Measurements from ENCODE around the gene ADAMTS12. TPM values are rescaled to one million over a fixed set of nuclear protein-coding genes. Genes with fewer than 3 reads are reported as not detected.
"Not testable (repeated sequence)": the region's sequence is repeated elsewhere in the genome, so short reads cannot be mapped to it uniquely, and the experiment has no call there.

The ADAMTS12 gene
- total RNA-seq, 1 donor from 2014 or later = 32.9 TPM

DNA sequence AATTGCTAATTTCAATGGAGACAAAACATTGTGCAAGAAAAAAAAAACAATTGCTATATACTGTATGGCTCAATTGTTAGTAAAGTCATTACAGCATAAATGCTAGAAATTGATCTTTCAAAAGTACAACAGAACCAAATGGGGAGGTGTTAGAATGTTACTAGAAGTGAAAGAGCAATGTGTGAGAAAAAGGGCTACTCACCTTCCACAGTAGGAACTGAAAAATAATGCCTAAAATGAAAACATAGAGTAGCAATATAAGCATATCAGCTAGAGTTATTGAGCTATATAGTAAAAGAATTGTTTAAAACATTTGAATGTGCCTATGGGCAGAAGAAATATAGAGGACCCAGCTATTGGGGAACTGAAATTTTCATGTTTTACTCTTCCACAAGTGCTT lies 33.5 kb upstream of the ADAMTS12 start:
- peaks cover 1% of the 10 kb centered on the region for H3K4me1 Mint-ChIP-seq (ENCODE audit: low read depth)
- H3K4me3 Mint-ChIP-seq (ENCODE audit: unreplicated experiment) = no peak overlapping the region
- H3K36me3 Mint-ChIP-seq (ENCODE audit: low read depth) = no peaks in the 10 kb centered on the region
- H3K27ac Mint-ChIP-seq (ENCODE audit: unreplicated experiment) = no peak overlapping the region
- no peaks in the 10 kb centered on the region for H3K9me3 Mint-ChIP-seq (ENCODE audit: low read depth)
- DNase-seq (ENCODE audit: low spot score) = no peak
- no peaks in the 10 kb centered on the region for H3K27me3 Mint-ChIP-seq (ENCODE audit: low read depth)
- TF ChIP-seq, protein P1, sequence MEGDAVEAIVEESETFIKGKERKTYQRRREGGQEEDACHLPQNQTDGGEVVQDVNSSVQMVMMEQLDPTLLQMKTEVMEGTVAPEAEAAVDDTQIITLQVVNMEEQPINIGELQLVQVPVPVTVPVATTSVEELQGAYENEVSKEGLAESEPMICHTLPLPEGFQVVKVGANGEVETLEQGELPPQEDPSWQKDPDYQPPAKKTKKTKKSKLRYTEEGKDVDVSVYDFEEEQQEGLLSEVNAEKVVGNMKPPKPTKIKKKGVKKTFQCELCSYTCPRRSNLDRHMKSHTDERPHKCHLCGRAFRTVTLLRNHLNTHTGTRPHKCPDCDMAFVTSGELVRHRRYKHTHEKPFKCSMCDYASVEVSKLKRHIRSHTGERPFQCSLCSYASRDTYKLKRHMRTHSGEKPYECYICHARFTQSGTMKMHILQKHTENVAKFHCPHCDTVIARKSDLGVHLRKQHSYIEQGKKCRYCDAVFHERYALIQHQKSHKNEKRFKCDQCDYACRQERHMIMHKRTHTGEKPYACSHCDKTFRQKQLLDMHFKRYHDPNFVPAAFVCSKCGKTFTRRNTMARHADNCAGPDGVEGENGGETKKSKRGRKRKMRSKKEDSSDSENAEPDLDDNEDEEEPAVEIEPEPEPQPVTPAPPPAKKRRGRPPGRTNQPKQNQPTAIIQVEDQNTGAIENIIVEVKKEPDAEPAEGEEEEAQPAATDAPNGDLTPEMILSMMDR (IDR thresholded peaks at IDR 0.05) = no peak

DNA sequence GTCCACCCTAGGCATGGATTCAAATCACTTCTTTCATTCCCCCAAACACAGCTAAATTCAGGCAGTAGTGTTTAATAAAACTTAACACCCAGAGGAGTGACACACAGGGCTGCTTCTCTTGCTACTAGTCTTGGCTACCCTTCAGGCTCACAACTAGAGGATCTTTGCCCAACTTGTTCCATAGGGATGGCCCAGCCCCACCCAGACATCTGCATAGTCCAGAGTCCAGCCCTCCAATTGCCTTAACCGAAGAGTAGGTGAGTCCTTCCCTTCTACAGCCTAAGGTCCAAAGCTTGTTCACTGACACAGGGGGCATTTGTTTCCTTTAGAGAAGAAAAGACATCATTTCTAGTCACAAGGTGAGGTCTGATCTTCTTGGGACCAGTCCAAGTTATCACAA lies 29.2 kb upstream of the ADAMTS12 start:
- no peak overlapping the region for H3K4me3 Mint-ChIP-seq (ENCODE audit: unreplicated experiment)
- H3K4me1 Mint-ChIP-seq (ENCODE audit: low read depth) = peaks cover 3% of the 10 kb centered on the region
- H3K9me3 Mint-ChIP-seq (ENCODE audit: low read depth) = peaks cover 26% of the 10 kb centered on the region
- H3K27me3 Mint-ChIP-seq (ENCODE audit: low read depth) = no peaks in the 10 kb centered on the region
- no peak for DNase-seq (ENCODE audit: low spot score)
- TF ChIP-seq, protein P1 (IDR thresholded peaks at IDR 0.05) = no peak
- H3K27ac Mint-ChIP-seq (ENCODE audit: unreplicated experiment) = no peak overlapping the region
- peaks cover 2% of the 10 kb centered on the region for H3K36me3 Mint-ChIP-seq (ENCODE audit: low read depth)

DNA sequence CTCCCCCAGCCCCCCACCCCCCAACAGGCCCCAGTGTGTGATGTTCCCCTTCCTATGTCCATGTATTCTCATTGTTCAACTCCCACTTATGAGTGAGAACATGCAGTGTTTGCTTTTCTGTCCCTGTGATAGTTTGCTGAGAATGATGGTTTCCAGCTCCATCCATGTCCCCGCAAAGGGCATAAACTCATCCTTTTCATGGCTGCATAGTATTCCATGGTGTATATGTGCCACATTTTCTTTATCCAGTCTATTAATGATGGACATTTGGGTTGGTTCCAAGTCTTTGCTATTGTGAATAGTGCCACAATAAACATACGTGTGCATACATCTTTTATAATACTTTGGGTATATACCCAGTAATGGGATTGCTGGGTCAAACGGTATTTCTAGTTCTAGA lies 23.1 kb upstream of the ADAMTS12 start:
- not testable (repeated sequence) for H3K4me3 Mint-ChIP-seq (ENCODE audit: unreplicated experiment); H3K36me3 Mint-ChIP-seq (ENCODE audit: low read depth); H3K4me1 Mint-ChIP-seq (ENCODE audit: low read depth); H3K27me3 Mint-ChIP-seq (ENCODE audit: low read depth); DNase-seq (ENCODE audit: low spot score); H3K27ac Mint-ChIP-seq (ENCODE audit: unreplicated experiment)
- H3K9me3 Mint-ChIP-seq (ENCODE audit: low read depth) = peaks cover 42% of the 10 kb centered on the region

DNA sequence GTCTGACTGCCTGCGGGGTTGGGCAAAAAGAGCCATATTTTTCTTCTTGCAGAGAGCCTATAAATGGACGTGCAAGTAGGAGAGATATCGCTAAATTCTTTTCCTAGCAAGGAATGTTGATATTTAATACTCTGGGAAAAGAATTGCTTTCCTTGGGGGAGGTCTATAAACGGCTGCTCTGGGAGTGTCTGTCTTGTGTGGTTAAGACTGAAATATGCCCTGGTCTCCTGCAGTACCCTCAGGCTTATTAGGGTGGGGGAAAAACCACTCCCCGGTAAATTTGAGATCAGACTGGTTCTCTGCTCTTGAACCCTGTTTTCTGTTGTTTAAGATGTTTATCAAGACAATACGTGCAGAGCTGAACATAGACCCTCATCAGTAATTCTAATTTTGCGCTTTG lies 14.5 kb upstream of the ADAMTS12 start:
- Mint-ChIP-seq H3K9me3 (ENCODE audit: low read depth) (peaks cover 40% of the 10 kb centered on the region), H3K36me3 (ENCODE audit: low read depth) (peaks cover 14% of the 10 kb centered on the region)
- not testable (repeated sequence) for H3K27ac Mint-ChIP-seq (ENCODE audit: unreplicated experiment); DNase-seq (ENCODE audit: low spot score); H3K4me1 Mint-ChIP-seq (ENCODE audit: low read depth); H3K4me3 Mint-ChIP-seq (ENCODE audit: unreplicated experiment); H3K27me3 Mint-ChIP-seq (ENCODE audit: low read depth)

DNA sequence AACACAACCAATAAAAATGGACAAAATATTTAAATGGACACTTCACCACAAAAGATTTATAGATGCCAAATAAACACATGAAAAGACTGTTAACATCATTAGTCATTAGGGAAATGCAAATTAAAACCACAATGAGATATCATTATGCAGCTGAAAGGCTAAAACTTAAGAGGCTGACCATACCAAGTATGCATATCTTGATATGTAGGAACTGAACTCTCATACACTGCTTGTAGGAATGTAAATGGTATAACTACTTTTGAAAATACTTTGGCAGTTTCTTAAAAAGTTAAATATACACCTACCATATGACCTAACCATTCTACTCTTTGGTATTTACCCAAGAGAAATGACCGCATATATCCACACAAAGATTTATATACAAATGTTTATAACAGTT lies 13.6 kb upstream of the ADAMTS12 start:
- no peak overlapping the region for H3K27ac Mint-ChIP-seq (ENCODE audit: unreplicated experiment)
- no peaks in the 10 kb centered on the region for H3K4me1 Mint-ChIP-seq (ENCODE audit: low read depth)
- no peak for DNase-seq (ENCODE audit: low spot score)
- no peak overlapping the region for H3K4me3 Mint-ChIP-seq (ENCODE audit: unreplicated experiment)
- H3K36me3 Mint-ChIP-seq (ENCODE audit: low read depth) = peaks cover 14% of the 10 kb centered on the region
- H3K27me3 Mint-ChIP-seq (ENCODE audit: low read depth) = no peaks in the 10 kb centered on the region
- TF ChIP-seq, protein P1 (IDR thresholded peaks at IDR 0.05) = no peak
- H3K9me3 Mint-ChIP-seq (ENCODE audit: low read depth) = peaks cover 40% of the 10 kb centered on the region

DNA sequence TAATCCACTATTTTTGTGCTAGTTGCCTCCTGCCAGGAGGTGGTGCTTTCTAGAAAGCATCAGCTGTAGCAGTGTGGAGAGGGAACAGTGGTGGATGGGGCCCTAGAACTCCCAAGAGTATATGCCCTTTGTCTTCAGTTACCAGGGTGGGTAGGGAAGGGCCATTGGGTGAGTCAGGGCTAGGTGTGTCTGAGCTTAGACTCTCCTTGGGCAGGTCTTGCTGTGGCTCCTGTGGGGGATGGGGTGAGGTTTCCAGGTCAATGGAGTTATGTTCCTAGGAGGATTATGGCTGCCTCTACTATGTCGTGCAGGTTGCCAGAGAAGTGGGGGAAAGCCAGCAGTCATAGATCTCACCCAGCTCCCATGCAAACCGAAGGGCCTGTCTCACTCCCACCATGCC lies 11.3 kb upstream of the ADAMTS12 start:
- peaks cover 31% of the 10 kb centered on the region for H3K9me3 Mint-ChIP-seq (ENCODE audit: low read depth)
- no peak overlapping the region for H3K27ac Mint-ChIP-seq (ENCODE audit: unreplicated experiment)
- no peak overlapping the region for H3K4me3 Mint-ChIP-seq (ENCODE audit: unreplicated experiment)
- no peaks in the 10 kb centered on the region for H3K4me1 Mint-ChIP-seq (ENCODE audit: low read depth)
- peaks cover 14% of the 10 kb centered on the region for H3K36me3 Mint-ChIP-seq (ENCODE audit: low read depth)
- H3K27me3 Mint-ChIP-seq (ENCODE audit: low read depth) = no peaks in the 10 kb centered on the region
- TF ChIP-seq, protein P1 (IDR thresholded peaks at IDR 0.05) = no peak
- DNase-seq (ENCODE audit: low spot score) = no peak

All from chondrocyte (in vitro differentiated cells).